Coronary artery (tissue), 2 donors: Measurements from ENCODE around the gene CPOX.

Source experiments
- DNase-seq: peaks from one replicate; pipeline ENCODE4 v3.0.0-alpha.2; 2017; ENCODE audit warnings: low spot score
- H3K27ac ChIP-seq, 2 donors: fragments of 200-600 bp; sonication (generic); one replicate each; pipeline ENCODE4 v1.5.1; 2016 to 2019
- H3K4me3 ChIP-seq: fragments of 200-600 bp; sonication (generic); 2 replicates; pipeline ENCODE4 v1.5.1; 2016; ENCODE audit warnings: mild to moderate bottlenecking, moderate library complexity
- CTCF ChIP-seq: fragments of 200-600 bp; sonication (generic); IDR thresholded peaks from one replicate; pipeline ENCODE4 v1.5.1; 2019; ENCODE audit warnings: antibody characterized with exemption

CPOX gene

GRCh38 chr3:98551754-98552153, 41.7 kb downstream of the CPOX start:
- no peak for DNase-seq
- H3K27ac ChIP-seq = no peak overlapping the region
- TF ChIP-seq CTCF = no peak
- no peak overlapping the region for H3K4me3 ChIP-seq

- Histone ChIP-seq H3K4me3 (no peak overlapping the region), H3K27ac (no peak overlapping the region)
- no peak for DNase-seq
- no peak for TF ChIP-seq CTCF
These were observed 42.2 kb downstream of the CPOX start for GRCh38 chr3:98551236-98551635.

- no peak overlapping the region for H3K27ac ChIP-seq
- no peak for TF ChIP-seq CTCF
- no peak overlapping the region for H3K4me3 ChIP-seq
- no peak for DNase-seq
These were observed 42.6 kb downstream of the CPOX start for GRCh38 chr3:98550833-98551232.

- no peak overlapping the region for H3K27ac ChIP-seq
- H3K4me3 ChIP-seq = no peak overlapping the region
- TF ChIP-seq CTCF = no peak
- DNase-seq = no peak
These were observed 44.9 kb downstream of the CPOX start for GRCh38 chr3:98548544-98548943.

- TF ChIP-seq CTCF = no peak
- H3K27ac ChIP-seq = no peak overlapping the region
- no peak for DNase-seq
- no peak overlapping the region for H3K4me3 ChIP-seq
These were observed 47.5 kb downstream of the CPOX start for GRCh38 chr3:98545940-98546339.

GRCh38 chr3:98542623-98543022, 50.8 kb downstream of the CPOX start:
- no peak for TF ChIP-seq CTCF
- H3K27ac ChIP-seq = no peak overlapping the region
- H3K4me3 ChIP-seq = no peak overlapping the region
- DNase-seq = no peak

GRCh38 chr3:98541695-98542094, 51.7 kb downstream of the CPOX start:
- H3K27ac ChIP-seq = no peak overlapping the region
- no peak for TF ChIP-seq CTCF
- no peak for DNase-seq
- no peak overlapping the region for H3K4me3 ChIP-seq
